ENCODE measurements around the gene ZNF79. TPM values are rescaled to one million over a fixed set of nuclear protein-coding genes. Genes with fewer than 3 reads are reported as not detected.
"Not testable (repeated sequence)": the region's sequence is repeated elsewhere in the genome, so short reads cannot be mapped to it uniquely, and the experiment has no call there.

Gene ZNF79
- total RNA-seq, 1 experiment from 2014 or later: 9.3 TPM

GRCh38 chr9:127457191-127457878 is 33.2 kb downstream of the ZNF79 start:
- H3K27me3 Mint-ChIP-seq (ENCODE audit: insufficient read depth, unreplicated experiment): no peaks in the 10 kb centered on the region
- no peaks in the 10 kb centered on the region for H3K9me3 Mint-ChIP-seq (ENCODE audit: unreplicated experiment)
- H3K36me3 Mint-ChIP-seq (ENCODE audit: insufficient read depth, unreplicated experiment): peaks cover 69% of the 10 kb centered on the region
- H3K27ac Mint-ChIP-seq (ENCODE audit: low read depth, unreplicated experiment): no peak overlapping the region
- POLR2A ChIA-PET: interaction anchor here (0.6 kb wide), 2 partner anchors 18 to 117 kb away, joined by 3 to 4 read pairs; no protein-coding TSS in a partner anchor
- BruUV-seq (replicated peaks): no TSS peak
- intact Hi-C loops (cut with micrococcal nuclease): no loop called here
- H3K4me3 Mint-ChIP-seq (ENCODE audit: unreplicated experiment): no peak overlapping the region
- peaks cover 5% of the 10 kb centered on the region for H3K4me1 Mint-ChIP-seq (ENCODE audit: insufficient read depth, unreplicated experiment)
- TF ChIP-seq CTCF (IDR thresholded peaks at IDR 0.05; ENCODE audit: unreplicated experiment): no peak
- CTCF ChIA-PET: interaction anchor here (0.6 to 1.2 kb wide), 3 partner anchors 55 to 151 kb away, joined by 3 to 4 read pairs (median 3); no protein-coding TSS in a partner anchor
- no peak for DNase-seq (ENCODE audit: unreplicated experiment)

- ChIA-PET POLR2A (interaction anchor here (0.6 kb wide), 1 partner anchor 79 kb away, joined by 5 read pairs; no protein-coding TSS in a partner anchor), CTCF (interaction anchor here (0.6 to 2.0 kb wide), 5 partner anchors 15 to 514 kb away, joined by 3 to 5 read pairs (median 3); no protein-coding TSS in a partner anchor)
- no peak overlapping the region for H3K4me3 Mint-ChIP-seq (ENCODE audit: unreplicated experiment)
- no peaks in the 10 kb centered on the region for H3K9me3 Mint-ChIP-seq (ENCODE audit: unreplicated experiment)
- intact Hi-C loops (cut with micrococcal nuclease): no loop called here
- TF ChIP-seq CTCF (IDR thresholded peaks at IDR 0.05; ENCODE audit: unreplicated experiment): no peak
- BruUV-seq (replicated peaks): no TSS peak
- no peak overlapping the region for H3K27ac Mint-ChIP-seq (ENCODE audit: low read depth, unreplicated experiment)
- no peaks in the 10 kb centered on the region for H3K4me1 Mint-ChIP-seq (ENCODE audit: insufficient read depth, unreplicated experiment)
- DNase-seq (ENCODE audit: unreplicated experiment): no peak
- H3K27me3 Mint-ChIP-seq (ENCODE audit: insufficient read depth, unreplicated experiment): no peaks in the 10 kb centered on the region
- H3K36me3 Mint-ChIP-seq (ENCODE audit: insufficient read depth, unreplicated experiment): peaks cover 75% of the 10 kb centered on the region
Observed at GRCh38 chr9:127458921-127459320, 34.7 kb downstream of the ZNF79 start.

- Mint-ChIP-seq H3K9me3 (ENCODE audit: unreplicated experiment) (no peaks in the 10 kb centered on the region), H3K36me3 (ENCODE audit: insufficient read depth, unreplicated experiment) (peaks cover 65% of the 10 kb centered on the region), H3K4me3 (ENCODE audit: unreplicated experiment) (no peak overlapping the region), H3K4me1 (ENCODE audit: insufficient read depth, unreplicated experiment) (no peaks in the 10 kb centered on the region), H3K27ac (ENCODE audit: low read depth, unreplicated experiment) (no peak overlapping the region), H3K27me3 (ENCODE audit: insufficient read depth, unreplicated experiment) (no peaks in the 10 kb centered on the region)
- POLR2A ChIA-PET: interaction anchor here (0.6 to 2.8 kb wide), 2 partner anchors 12 to 143 kb away, joined by 3 to 8 read pairs; partner anchors contain the start of genes LRSAM1 and RPL12
- BruUV-seq (replicated peaks): no TSS peak
- no peak for TF ChIP-seq CTCF (IDR thresholded peaks at IDR 0.05; ENCODE audit: unreplicated experiment)
- CTCF ChIA-PET: no interaction called here
- intact Hi-C loops (cut with micrococcal nuclease): no loop called here
- DNase-seq (ENCODE audit: unreplicated experiment): no peak
Observed at GRCh38 chr9:127463382-127463781, 39.2 kb downstream of the ZNF79 start.

- BruUV-seq (replicated peaks): no TSS peak
- Mint-ChIP-seq H3K27me3 (ENCODE audit: insufficient read depth, unreplicated experiment) (no peaks in the 10 kb centered on the region), H3K36me3 (ENCODE audit: insufficient read depth, unreplicated experiment) (peaks cover 67% of the 10 kb centered on the region), H3K9me3 (ENCODE audit: unreplicated experiment) (no peaks in the 10 kb centered on the region), H3K4me1 (ENCODE audit: insufficient read depth, unreplicated experiment) (no peaks in the 10 kb centered on the region), H3K4me3 (ENCODE audit: unreplicated experiment) (no peak overlapping the region), H3K27ac (ENCODE audit: low read depth, unreplicated experiment) (no peak overlapping the region)
- ChIA-PET CTCF (no interaction called here), POLR2A (interaction anchor here (1.0 to 2.8 kb wide), 2 partner anchors 13 to 14 kb away, joined by 3 to 8 read pairs; partner anchors contain the start of genes LRSAM1 and RPL12)
- intact Hi-C loops (cut with micrococcal nuclease): no loop called here
- no peak for TF ChIP-seq CTCF (IDR thresholded peaks at IDR 0.05; ENCODE audit: unreplicated experiment)
- DNase-seq (ENCODE audit: unreplicated experiment): no peak
Observed at GRCh38 chr9:127463911-127464310, 39.7 kb downstream of the ZNF79 start.

- H3K27ac Mint-ChIP-seq (ENCODE audit: low read depth, unreplicated experiment); DNase-seq (ENCODE audit: unreplicated experiment); intact Hi-C loops (cut with micrococcal nuclease); H3K27me3 Mint-ChIP-seq (ENCODE audit: insufficient read depth, unreplicated experiment); H3K4me3 Mint-ChIP-seq (ENCODE audit: unreplicated experiment); H3K9me3 Mint-ChIP-seq (ENCODE audit: unreplicated experiment); H3K4me1 Mint-ChIP-seq (ENCODE audit: insufficient read depth, unreplicated experiment); BruUV-seq (replicated peaks): not testable (repeated sequence)
- ChIA-PET POLR2A (interaction anchor here (0.6 kb wide), 1 partner anchor 290 kb away, joined by 3 read pairs; no protein-coding TSS in a partner anchor), CTCF (interaction anchor here (1.1 to 1.7 kb wide), 2 partner anchors 11 kb away, joined by 5 to 6 read pairs; no protein-coding TSS in a partner anchor)
- peaks cover 46% of the 10 kb centered on the region for H3K36me3 Mint-ChIP-seq (ENCODE audit: insufficient read depth, unreplicated experiment)
Observed at GRCh38 chr9:127466407-127466917, 42.3 kb downstream of the ZNF79 start.

All from MCF 10A (cell line).